HepG2 (cell line): ENCODE results near the gene IYD. TPM values are rescaled to one million over a fixed set of nuclear protein-coding genes. Genes with fewer than 3 reads are reported as not detected.

ENCODE experiments used
- ARID4A ChIP-seq: sonication (generic); formaldehyde crosslinking; IDR thresholded peaks from 2 replicates; pipeline ENCODE4 v1.5.0; 2020; ENCODE audit warnings: mild to moderate bottlenecking, missing genetic modification reagents, borderline replicate concordance
- CEBPG ChIP-seq: IDR thresholded peaks from 2 replicates; pipeline ENCODE4 v1.6.1; 2016
- DBP ChIP-seq: sonication (generic); formaldehyde crosslinking; IDR thresholded peaks from 2 replicates; pipeline ENCODE4 v1.4.0; 2020; ENCODE audit warnings: missing genetic modification reagents; ENCODE audit errors: not compliant biosample characterization
- EHMT2 ChIP-seq: fragments of 200-600 bp; sonication (generic); IDR thresholded peaks from 2 replicates; pipeline ENCODE4 v1.7.0; 2017; ENCODE audit warnings: antibody characterized with exemption, low read depth, low read length, borderline replicate concordance
- MAFF ChIP-seq: IDR thresholded peaks from 2 replicates; pipeline ENCODE4 v1.6.1; 2011; ENCODE audit warnings: low read depth, low read length, improper control_type of control experiment
- NR2F1 ChIP-seq, 2 experiments: fragments of 450-650 bp in 1 of 2; formaldehyde crosslinking in 1 of 2; IDR thresholded peaks; 2 replicates each; pipeline versions ENCODE4 v1.5.0 to v1.6.1; 2016 to 2020; ENCODE audit warnings: mild to moderate bottlenecking in 1 of 2, missing compliant biosample characterization in 1 of 2, missing genetic modification reagents in 1 of 2, moderate library complexity in 1 of 2
- SKIL ChIP-seq: sonication (generic); formaldehyde crosslinking; IDR thresholded peaks from 2 replicates; pipeline ENCODE4 v1.8.0; 2022; ENCODE audit warnings: missing genetic modification reagents, mild to moderate bottlenecking, moderate library complexity, borderline replicate concordance
- ZNF446 ChIP-seq: sonication (generic); formaldehyde crosslinking; IDR thresholded peaks from 2 replicates; pipeline ENCODE4 v1.5.0; 2020; ENCODE audit warnings: mild to moderate bottlenecking, missing genetic modification reagents
- ZNF543 ChIP-seq: sonication (generic); formaldehyde crosslinking; IDR thresholded peaks from 2 replicates; pipeline ENCODE4 v1.4.0; 2020; ENCODE audit warnings: mild to moderate bottlenecking, missing genetic modification reagents
- polyA plus RNA-seq, 8 experiments: library from polyadenylated mRNA; depleted of rRNA in 3 of 8; stranded (reverse) in 7 of 8; unstranded in 1 of 8; fragments of >200 nt; fragmentation: Illumina TruSeq in 4 of 8; extraction: Trizol in 4 of 8; gene quantifications; 2 replicates each; pipeline versions ENCODE4 v1.2.1 to v1.2.3, GENCODE V29; 2011 to 2016; ENCODE audit warnings: low read depth in 4 of 8, missing spikeins in 1 of 8, mixed read lengths in 1 of 8; ENCODE audit not compliant: insufficient read depth in 1 of 8
- total RNA-seq, 5 experiments: library from RNA; depleted of rRNA; stranded (reverse); fragments of >200 nt; fragmentation: Illumina TruSeq; extraction: Trizol; gene quantifications; 2 replicates each; pipeline ENCODE4 v1.2.3, GENCODE V29; 2016; ENCODE audit warnings: low read depth in 1 of 5

IYD gene
- total and polyA plus RNA-seq, 2 of the 13 experiments (the other 11 are each of a cell fraction or from before 2014, with no cell fraction given) = 0.01 to 0.46 TPM

GRCh38 chr6:150426198-150426597, 57.4 kb downstream of the IYD start (continued):
- no peak for TF ChIP-seq SKIL (CRISPR knock-in tag)
- TF ChIP-seq EHMT2 = no peak
- no peak for TF ChIP-seq CEBPG (CRISPR knock-in tag)
- no peak for TF ChIP-seq ZNF446
- TF ChIP-seq DBP = no peak
- TF ChIP-seq ZNF543 = no peak
- no peak for TF ChIP-seq ARID4A (CRISPR knock-in tag)
- TF ChIP-seq MAFF = no peak
- TF ChIP-seq NR2F1 (CRISPR knock-in tag; IDR thresholded peaks at IDR 0.05) = no peak
